Measurements from ENCODE around the gene SIDT2.
"Not testable (repeated sequence)": the region's sequence is repeated elsewhere in the genome, so short reads cannot be mapped to it uniquely, and the experiment has no call there.

The SIDT2 gene
- total RNA-seq = 78.5 to 83.6 reads per million in 2 donors

DNA sequence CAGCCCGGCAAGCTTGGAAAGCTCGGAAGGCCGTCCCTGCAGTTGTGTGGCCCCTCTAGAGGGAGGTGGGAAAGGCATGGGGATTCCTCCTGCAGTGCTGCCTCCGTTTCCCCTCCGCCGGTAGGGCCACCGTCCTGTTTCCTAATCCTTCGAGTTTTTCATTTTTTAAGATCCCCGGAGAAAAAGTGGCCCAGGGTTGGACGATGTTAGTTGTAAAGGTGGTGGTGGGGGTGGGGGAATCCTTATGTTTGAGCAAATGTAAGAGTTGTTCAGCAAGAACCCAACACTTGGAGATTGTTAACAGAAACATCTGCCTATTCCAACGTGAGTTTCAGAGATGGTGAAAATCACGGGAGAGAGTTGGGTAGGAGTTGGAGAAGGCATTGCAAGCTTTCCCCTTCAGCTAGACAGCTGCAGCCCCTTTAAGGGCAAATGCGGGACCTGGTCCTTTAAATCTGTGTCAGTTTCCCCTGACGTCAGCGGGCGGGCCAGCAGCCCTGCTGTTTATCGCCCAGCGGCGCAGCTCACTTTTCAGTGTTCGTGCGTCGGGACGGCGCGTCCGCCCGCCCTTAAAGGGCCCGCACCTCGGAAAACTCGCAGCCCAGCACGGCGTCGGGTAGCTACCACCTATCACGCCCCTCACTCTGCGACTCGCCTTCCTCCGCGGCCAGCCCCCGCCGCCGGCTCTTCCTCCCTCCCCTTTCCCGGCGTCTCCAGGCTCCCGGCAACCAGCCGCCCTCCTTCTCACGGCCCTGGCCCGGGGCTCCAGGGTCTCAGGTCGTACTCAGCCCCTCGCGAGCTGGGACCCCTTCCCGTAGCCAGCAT is at the start of gene SIDT2:
Gene SIDT2 (plus strand): TSS at position 534 of the 825 bp plus-strand sequence. CDS start 521 bp downstream, outside the sequence.
- DNase-seq = peak; percentile 71 to 96 (median 84)

DNA sequence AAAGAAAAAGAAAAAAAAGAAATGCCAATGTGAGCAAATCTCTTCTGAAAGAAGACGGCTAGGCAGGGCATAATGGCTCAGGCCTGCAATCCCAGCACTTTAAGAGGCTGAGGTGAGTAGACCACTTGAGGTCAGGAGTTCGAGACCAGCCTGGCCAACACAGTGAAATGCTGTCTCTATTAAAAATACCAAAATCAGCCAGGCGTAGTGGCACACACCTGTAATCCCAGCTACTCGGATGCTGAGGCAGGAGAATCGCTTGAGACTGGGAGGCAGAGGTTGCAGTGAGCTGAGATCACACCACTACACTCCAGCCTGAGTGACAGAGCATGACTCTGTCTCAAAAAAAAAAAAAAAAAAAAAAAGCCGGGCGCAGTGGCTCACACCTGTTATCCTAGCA is 48.1 kb upstream of the SIDT2 start:
- not testable (repeated sequence) for DNase-seq

GRCh38 chr11:117130879-117131278 is 47.7 kb upstream of the SIDT2 start:
- no peak for DNase-seq

GRCh38 chr11:117134431-117134830 is 44.1 kb upstream of the SIDT2 start:
- no peak for DNase-seq

GRCh38 chr11:117134979-117135378 is 43.6 kb upstream of the SIDT2 start:
- DNase-seq = not testable (repeated sequence)

DNA sequence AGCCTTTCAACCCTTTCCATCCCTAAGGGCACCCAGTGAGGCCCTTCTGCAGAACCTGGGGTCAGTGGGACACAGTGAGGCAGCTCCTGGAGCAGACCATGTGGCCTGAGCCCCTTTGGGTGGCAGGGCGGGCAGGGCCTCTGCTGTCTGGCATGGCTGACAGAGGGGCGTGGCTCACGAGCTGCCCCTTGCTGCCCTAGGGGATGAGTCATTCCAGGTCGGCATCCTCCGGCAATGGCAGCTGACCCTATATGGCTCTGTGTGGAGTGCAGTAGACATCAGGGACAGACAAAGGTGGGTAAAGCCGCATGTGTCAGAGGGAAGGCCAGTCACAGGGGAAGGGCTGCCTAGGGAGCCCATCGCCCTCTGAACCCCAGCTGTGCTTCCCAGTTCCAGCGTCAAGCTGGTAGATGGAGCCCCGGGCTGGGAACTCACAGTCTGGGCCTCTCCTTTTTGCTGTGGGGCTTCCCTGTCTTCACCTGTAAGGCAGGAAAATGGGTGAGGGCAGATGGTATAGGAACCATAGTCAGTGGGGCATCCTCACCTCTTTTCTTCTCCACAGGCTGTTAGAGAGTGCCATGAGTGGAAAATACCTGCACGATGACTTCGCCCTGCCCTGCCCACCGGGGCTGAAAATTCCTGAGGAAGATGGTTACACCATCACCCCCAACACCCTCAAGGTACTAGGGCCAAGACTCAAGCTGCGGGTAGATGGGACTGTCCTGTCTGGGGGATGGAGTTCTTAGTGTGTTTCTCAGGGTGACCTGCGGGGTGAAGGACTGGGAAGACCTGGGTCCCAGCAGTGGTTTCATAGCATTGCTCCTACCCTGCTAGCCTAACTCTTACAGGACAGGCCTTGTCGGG is 41.1 kb upstream of the SIDT2 start:
- not testable (repeated sequence) for DNase-seq

GRCh38 chr11:117143390-117143789 is 35.2 kb upstream of the SIDT2 start:
- peak in 1 of 5 experiments; percentile 57 for DNase-seq

GRCh38 chr11:117143871-117144476 is 34.6 kb upstream of the SIDT2 start, which contains the start of gene PAFAH1B2:
TSS of gene PAFAH1B2 (plus strand) at chr11:117144287. CDS start at chr11:117152448, 8,161 bp downstream.
- DNase-seq = peak; percentile 89 to 96 (median 94)

DNA sequence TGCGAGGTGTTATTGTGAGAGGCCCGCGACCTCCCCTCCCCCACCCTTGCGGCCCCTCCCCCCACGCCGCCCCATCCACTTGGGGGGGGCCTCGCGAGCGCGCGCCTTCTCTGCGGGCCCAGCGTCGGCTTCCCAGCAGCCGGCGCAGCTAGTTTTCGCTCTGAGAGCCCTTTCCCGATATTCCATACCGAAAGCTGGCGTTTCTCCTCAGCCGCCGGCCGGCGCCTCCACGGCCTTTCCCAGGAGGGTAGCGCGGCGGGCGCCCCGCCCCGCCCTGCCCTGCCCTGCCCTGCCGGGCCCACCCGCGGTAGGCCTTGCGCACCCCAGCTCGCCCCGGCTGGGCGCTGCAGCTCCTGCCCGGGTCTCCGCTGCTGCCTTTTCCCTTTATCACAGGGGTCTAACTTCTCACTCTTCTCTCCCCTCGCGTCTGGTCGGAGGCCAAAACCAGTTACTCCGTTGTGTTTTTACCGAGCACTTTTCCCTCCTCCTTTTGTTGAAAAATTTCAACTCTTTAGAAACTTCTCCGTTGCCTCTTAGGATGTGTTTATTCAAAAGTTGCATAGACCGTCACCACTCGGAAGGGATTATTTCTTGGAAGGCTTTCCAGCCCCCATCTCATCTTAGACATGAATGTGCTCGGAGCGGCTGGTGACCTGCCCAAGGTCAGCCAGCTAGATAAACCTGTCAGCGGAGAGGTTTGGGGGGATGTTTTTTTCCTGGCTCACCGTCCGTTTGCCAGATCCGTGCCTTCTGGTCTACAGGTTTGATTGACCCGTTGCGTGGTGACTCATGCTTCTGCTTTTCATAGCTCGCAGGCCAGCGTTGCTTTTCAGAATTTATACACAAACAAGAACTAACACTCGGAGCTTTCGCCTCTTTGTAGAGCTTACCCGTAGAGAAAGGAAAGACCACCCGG is 33.8 kb upstream of the SIDT2 start:
- DNase-seq = peak in 4 of 5 experiments; percentile 10 to 59 (median 20)

DNA sequence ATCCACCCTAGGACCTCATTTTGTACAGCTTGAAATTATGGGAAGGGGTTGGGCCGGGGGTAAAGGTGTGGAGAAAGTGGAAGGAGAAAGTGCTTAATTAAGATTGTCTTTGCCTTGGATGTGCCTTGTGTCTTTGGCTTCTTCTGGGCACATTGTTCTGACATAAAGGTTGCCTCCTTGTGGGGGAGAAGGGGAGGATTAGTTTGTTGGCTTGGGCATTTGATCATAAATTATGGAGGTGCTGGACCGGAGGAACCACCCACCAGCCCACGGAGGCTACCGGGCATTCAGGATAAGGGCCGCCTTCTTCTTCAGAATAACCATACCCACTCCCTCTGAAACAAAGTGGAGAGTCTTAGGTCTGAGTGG is 33.2 kb upstream of the SIDT2 start:
- peak in 1 of 5 experiments; percentile 41 for DNase-seq

GRCh38 chr11:117146521-117146920 is 32.0 kb upstream of the SIDT2 start:
- no peak for DNase-seq

GRCh38 chr11:117152066-117152465 is 26.5 kb upstream of the SIDT2 start:
- no peak for DNase-seq

GRCh38 chr11:117154468-117154867 is 24.1 kb upstream of the SIDT2 start:
- no peak for DNase-seq

GRCh38 chr11:117157507-117157906 is 21.0 kb upstream of the SIDT2 start:
- no peak for DNase-seq

- DNase-seq = no peak
Observed at GRCh38 chr11:117159892-117160291, 18.7 kb upstream of the SIDT2 start.

GRCh38 chr11:117160826-117161225 is 17.7 kb upstream of the SIDT2 start:
- no peak for DNase-seq

DNA sequence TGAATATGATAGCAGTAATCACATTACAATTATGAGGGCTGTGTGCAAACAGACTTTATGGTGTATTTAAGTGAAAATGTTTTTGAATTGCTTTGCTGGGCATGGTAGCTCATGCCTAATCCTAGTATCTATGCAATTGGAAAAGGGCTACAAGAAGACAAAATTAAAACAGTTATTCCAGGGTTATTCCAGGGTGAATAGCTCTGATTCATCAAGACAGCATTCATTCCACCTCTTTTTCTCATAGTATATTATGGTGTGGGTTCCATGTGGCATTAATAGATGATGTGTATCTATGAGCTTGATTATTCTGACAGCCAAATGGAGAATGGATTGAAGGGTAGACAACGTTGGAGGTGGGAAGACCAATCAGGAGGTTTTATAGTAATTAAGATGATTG is 12.1 kb upstream of the SIDT2 start:
- DNase-seq = no peak

- DNase-seq = no peak
Observed at GRCh38 chr11:117169736-117170135, 8.8 kb upstream of the SIDT2 start.

- no peak for DNase-seq
Observed at GRCh38 chr11:117170210-117170609, 8.3 kb upstream of the SIDT2 start.

DNA sequence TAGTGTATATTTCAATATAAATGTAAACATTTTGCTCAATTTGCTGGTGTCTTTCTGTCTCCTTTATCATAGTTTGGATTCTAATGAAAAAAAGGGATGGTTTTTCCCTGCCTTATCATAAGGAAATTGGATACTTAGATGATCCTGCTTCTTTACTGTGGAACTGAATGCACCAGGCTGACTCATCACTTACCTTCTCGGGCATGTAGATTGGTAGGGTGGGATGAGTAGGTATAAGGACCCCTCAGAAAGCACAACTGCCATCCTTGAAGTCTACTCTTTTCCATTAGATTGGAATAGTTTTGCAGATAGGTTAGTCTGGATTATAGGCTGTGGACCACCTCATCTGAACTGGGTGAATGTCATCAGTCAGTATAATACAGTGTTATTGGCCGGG is 7.5 kb upstream of the SIDT2 start:
- no peak for DNase-seq

GRCh38 chr11:117171404-117172061 is 7.0 kb upstream of the SIDT2 start:
- DNase-seq = no peak

All from T-helper 2 cell (primary cell).